ENCODE results near the gene CDK5RAP1.
A peak's percentile ranks its signal among the peaks of the same experiment; 100 is the strongest.
"Not testable (repeated sequence)": the region's sequence is repeated elsewhere in the genome, so short reads cannot be mapped to it uniquely, and the experiment has no call there.

Gene CDK5RAP1, protein sequence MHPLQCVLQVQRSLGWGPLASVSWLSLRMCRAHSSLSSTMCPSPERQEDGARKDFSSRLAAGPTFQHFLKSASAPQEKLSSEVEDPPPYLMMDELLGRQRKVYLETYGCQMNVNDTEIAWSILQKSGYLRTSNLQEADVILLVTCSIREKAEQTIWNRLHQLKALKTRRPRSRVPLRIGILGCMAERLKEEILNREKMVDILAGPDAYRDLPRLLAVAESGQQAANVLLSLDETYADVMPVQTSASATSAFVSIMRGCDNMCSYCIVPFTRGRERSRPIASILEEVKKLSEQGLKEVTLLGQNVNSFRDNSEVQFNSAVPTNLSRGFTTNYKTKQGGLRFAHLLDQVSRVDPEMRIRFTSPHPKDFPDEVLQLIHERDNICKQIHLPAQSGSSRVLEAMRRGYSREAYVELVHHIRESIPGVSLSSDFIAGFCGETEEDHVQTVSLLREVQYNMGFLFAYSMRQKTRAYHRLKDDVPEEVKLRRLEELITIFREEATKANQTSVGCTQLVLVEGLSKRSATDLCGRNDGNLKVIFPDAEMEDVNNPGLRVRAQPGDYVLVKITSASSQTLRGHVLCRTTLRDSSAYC

DNA sequence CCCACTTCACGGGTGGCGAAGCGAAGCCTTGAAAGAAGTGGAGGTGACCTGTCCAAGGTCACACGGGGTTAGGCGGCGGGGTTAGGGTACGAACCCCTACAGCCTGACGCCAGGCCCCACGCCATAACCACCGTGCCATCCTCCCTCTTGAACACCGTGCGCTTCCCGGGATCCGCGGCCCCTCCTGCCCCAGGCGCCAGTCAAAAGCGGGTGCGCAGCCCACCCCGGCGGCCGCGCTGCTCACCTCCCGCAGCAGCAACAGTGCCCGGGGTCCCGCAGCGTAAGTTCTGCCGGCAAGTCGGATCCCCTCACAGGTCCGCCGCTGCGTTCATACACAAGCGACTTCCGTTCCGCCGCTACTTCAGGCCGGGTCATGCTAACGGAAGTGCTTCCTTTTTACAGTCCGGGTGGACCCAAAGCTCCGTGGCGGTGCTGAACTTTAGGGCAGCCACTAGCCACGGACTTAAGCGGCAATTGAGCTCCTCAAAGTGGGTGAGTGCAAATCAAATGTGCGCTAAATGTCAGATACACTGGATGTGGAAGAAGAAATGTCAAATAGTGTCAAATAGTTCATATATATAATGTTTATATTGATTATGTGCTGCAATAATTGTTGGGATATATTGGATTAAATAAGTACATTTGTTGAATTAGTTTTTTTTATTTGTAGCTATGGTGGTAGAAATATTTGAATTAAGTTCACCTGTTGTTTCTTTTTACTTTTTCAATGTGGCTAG lies at the start of gene CDK5RAP1:
Gene CDK5RAP1, minus strand, starts transcription at position 336 of the 737 bp plus-strand sequence. CDS start 4,455 bp downstream, outside the sequence.
- DNase-seq (ENCODE audit: low read depth): peak; percentile 82

DNA sequence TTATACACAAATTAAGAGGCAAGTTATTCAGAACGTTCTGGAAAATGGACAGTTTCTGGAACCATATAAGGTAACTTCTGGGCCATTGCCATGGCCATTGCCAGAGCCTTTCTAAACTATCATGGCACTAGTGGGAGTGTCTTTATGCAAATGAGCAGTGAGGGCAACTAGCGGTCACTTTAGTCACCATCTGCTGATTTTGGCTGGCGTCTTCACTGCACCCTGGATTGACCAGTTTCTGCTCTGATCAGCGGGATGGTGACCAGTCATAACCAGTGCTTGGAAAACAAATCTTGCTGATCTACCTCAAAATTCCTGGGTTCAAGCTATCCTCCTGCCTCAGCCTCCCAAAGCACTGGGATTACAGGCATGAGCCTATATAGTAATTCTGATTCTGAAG lies 49.5 kb upstream of the CDK5RAP1 start:
- DNase-seq (ENCODE audit: low read depth): no peak

DNA sequence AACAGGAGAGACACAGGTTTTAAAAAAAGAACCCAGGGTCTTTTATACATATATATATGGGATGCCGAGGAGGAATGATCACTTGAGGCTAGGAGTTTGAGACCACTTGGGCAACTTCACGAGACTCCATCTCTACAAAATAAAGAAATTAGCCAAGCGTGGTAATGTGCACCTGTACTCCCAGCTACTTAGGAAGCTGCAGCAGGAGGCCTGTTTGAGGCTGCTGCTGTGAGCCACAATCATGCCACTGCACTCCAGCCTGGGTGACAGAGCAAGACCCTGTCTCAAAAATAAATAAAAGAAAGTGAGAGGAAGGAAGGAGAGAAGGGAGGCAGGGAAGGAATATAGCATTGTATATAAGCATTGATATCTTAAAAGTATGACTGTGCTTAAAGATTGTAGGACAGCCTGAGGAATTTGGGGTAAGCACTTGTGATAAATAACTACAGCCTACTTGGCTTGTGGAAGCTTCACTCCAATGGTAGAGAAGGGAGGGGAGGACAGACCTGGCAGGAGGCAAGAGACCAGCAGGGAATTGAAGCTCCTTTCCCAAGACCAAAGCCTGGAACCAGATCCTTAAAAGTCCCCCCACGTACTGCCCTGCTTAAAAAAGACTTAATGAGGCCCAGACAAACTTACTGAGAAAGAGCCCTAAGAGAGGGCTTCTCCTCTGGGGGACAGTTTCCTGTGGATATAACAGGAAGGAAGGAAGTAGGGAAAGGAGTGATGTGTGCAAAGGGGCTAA lies 44.7 kb upstream of the CDK5RAP1 start:
- DNase-seq (ENCODE audit: low read depth): no peak

DNA sequence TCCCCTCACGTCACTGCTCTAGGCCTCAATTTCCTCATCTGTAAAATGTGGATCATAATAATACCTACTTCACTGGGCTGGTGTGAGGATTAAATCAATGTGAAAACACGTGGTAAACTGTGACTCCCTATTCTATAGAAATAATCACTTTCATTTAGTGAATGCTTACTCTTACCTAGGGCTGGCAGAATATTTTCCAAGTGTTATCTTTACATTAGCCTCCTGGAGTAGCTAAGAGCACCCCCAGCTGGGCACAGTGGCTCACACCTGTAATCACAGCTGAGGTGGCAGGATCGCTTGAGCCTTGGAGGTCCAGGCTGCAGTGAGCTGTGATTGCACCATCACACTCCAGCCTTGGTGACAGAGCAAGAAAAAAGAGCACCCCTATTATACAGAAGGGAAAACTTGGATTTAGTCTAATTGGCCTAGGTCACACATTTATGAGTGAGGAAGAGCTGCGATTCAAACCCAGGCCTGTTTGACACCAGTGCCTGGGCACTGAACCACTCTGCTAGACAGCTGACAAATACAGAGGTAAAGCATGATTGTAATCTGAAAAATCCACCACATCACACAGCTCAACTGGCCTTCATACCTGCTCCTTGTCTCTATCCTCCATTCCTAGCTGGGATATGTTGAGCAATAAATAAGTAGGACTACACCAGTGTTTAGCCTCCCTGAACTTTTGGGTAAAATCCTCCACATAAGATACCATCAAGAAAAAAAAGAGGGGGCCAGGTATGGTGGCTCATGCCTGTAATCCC lies 43.7 kb upstream of the CDK5RAP1 start:
- DNase-seq (ENCODE audit: low read depth): no peak

DNA sequence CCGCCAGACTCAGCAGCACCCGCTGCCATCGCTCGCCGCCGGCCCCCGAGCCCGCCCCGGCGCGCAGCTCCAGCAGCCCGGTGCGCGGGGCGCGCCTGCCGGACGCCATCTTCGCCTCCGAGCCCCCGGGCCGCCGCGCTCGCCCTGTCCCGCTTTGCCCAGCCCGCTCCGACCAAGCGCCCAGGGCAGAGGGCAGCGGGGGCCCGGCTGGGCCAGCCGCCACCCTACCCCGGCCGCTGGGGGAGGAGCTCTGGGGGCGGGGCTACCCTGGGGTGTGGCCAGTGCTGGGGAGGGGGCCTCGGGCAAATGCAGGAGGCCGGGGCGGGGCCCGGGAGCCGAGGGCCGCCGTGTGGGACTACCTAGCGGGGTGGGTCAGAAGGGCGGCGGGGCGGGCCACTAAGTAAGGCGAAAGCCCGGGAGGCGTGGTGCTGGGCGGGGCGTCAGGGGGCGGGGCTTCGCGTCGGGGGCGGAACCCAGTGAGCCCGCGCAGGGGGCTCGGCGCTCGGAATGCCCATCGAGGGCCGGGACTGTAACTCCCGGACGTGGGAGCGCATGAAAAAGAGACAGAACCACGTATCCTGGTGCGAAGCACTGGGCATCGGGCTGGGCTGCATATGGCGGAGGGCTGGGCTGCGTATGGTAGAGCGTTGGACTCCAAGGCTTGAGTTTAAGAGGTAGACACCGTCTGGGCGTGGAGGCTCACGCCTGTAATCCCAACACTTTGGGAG lies 42.4 kb upstream of the CDK5RAP1 start, which contains the start of gene SNTA1:
Gene SNTA1, minus strand, starts transcription at position 252 of the 728 bp plus-strand sequence. Its CDS starts 143 bp downstream, at position 109.
- DNase-seq (ENCODE audit: low read depth): peak; percentile 57

DNA sequence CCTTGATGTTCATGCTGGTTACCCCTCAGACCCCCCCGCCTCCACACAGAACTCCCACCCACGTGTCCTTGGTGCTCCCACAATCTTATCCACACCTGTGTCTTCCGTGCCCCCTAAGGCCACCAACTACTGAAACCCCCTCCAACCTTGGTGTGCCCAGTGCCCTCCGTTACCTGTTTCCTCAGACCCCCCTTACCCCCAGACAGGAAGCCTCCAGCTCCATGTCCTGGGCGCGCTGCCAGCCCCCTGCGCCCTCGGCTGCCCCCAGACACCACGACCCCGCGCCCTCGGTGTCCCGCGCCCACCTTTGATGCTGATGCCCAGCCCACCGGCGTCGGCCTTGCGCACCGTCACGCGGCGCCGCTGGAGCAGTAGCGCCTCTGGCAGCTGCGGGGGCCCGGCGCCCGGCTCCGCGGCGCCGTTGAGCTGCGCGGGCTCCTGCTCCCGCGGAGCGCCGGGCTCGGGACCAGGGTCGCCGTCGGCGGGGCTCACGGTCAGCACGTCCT lies 41.7 kb upstream of the CDK5RAP1 start:
- DNase-seq (ENCODE audit: low read depth): no peak

DNA sequence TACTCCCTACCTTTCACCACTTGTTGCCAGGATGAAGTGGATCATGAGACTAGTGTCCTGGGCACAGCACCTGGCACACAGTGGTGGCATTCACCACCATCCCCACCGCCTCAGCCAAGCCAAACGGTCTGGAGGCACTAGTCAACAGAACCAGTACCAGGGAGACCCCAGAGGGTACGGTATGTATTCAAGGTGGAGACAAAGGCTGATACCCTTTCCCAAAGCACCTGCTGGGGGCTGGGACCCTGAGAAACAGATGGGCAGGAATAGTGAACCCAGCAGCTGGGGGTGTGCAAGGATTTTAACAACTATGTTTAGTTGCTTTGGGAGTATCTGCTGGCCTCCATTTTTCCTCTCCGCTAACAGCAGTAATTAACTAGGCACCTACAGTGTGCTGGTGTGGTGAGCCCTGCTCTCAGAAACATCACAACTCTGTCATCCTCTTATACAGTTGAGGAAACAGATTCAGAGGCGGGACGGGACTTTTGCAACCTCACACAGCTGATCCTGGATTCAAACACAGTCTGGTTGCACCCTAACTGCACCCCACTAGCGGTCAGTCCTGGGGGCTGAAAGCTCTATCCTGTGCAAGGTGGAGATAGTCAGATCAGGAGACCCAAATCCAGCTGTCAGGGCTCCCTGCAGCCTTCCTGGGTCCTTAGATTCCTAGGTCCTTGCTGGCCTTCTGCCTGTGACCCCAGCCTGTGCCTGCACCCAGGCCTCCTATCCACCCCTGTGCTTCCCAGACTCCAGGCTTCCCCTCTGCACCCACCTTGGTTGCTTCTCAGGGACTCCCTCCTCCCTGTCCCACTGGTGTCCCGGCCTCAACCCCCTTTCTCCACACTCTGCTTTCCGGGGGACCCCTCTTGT lies 41.1 kb upstream of the CDK5RAP1 start:
- no peak for DNase-seq (ENCODE audit: low read depth)

DNA sequence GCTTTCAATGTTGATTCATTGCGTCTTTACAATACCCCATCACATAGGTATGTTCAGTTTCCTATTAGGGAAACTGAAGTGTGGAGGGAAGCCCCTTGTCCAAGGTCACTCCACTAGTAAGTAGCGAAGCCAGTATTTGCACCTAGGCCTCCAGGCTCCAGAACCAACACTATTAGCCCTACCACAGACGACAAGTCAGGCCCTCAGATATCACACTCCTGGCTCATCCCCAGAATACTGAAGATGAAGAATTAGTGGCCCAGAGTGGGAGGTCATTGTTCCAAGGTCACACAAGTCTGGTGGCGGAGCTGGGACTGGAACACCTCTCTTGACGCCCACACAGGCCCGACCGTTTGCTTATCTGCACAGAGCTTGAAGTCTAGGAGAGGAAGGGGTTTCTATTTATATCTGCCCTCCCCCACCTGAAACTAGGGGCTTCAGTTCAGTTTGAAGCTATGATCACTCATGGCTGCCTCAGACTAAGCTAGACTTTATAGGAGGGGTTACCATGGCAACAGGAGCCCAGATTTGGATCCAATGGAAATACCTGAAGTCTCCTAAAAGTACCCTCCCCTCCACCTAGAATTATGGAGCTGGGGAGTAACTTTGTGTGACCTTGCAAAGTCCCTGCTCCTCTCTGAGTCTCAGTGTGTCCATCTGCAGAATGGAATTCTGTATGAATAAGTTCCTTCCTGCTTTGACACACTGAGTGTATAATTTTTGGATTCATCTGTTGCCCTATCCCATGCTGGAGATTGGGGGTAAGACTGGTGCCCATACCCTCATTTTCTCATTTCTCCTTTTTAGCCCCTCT lies 40.0 kb upstream of the CDK5RAP1 start:
- DNase-seq (ENCODE audit: low read depth): no peak

DNA sequence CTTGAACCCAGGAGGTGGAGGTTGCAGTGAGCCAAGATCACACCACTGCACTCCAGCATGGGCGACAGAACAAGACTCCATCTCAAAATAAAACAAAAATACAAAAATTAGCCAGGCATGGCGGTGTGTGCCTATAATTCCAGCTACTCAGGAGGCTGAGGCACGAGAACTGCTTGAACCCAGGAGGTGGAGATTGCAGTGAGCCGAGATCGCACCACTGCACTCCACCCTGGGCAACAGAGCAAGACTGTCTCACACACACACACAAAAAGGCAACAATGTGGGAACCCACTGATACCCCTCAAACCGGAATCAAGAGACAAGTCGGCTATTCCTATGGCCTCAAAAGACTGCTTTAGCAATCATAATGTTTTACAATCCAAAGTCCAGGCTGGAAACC lies 39.2 kb upstream of the CDK5RAP1 start:
- not testable (repeated sequence) for DNase-seq (ENCODE audit: low read depth)

DNA sequence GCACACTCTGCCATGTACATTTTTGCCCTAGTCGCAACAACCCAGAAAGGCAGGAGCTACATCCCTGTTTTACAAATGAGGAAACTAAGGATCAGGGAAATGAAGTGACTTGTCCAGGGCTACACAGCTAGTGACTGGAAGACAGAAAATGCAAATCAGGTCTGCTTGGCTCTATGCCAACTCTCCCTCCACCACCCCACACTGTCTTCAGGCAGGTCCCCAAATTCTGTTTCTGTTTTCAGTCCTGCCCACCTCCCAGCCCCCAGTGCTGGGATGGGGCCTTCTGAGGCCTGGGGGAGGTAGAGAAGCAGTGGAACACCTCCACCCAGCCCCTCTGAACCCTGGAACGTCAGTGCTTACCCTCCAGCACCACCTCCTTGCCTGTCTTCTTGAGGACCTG lies 37.2 kb upstream of the CDK5RAP1 start:
- no peak for DNase-seq (ENCODE audit: low read depth)

DNA sequence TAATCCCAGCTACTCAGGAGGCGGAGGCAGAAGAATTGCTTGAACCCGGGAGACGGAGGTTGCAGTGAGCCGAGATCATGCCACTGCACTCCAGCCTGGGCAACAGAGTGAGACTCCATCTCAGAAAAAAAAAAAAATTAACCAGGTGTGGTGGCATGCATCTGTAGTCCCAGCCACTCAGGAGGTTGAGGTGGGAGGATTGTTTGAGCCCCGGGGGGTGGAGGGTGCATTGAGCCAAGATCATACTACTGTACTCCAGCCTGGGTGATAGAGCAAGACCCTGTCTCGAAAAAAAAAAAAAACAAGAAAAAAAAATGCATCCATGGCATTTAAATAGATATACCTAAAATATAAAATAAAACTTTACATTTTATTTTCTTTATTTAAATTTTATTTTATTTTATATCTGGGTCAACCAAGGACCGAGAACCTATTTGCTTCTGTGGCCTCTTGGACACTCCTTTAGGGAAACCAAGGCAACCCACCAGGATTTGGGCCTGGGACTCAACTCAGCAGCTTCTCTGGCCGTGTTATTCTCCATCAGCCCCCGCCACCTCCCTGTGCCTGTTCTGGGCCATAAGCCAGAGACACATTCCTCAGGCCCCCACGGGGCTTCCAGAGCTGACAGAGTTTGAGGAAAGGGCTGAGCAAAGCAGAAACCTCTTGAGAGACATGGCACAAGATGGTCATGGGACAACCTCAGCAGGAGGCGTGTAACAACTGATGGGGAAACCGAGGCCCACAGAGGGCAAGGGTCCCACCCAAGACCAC lies 36.0 kb upstream of the CDK5RAP1 start:
- DNase-seq (ENCODE audit: low read depth): no peak

DNA sequence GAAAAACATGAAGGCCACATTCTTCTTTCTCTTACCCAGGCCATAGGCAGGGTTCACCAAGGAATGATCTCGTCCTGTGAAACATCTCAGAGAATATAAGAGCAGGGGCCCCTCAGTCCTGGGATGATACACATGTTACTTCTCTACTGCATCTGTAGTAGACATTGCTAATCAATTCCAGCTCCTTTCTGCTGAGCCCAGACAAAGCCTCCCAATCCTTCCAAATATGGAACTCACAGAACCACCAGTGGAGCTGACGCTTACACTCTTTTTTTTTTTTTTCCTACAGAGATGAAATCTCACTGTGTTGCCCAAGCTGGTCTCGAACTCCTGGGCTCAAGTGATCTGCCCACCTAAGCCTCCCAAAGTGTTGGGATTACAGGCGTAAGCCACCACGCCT lies 33.1 kb upstream of the CDK5RAP1 start:
- DNase-seq (ENCODE audit: low read depth): no peak

DNA sequence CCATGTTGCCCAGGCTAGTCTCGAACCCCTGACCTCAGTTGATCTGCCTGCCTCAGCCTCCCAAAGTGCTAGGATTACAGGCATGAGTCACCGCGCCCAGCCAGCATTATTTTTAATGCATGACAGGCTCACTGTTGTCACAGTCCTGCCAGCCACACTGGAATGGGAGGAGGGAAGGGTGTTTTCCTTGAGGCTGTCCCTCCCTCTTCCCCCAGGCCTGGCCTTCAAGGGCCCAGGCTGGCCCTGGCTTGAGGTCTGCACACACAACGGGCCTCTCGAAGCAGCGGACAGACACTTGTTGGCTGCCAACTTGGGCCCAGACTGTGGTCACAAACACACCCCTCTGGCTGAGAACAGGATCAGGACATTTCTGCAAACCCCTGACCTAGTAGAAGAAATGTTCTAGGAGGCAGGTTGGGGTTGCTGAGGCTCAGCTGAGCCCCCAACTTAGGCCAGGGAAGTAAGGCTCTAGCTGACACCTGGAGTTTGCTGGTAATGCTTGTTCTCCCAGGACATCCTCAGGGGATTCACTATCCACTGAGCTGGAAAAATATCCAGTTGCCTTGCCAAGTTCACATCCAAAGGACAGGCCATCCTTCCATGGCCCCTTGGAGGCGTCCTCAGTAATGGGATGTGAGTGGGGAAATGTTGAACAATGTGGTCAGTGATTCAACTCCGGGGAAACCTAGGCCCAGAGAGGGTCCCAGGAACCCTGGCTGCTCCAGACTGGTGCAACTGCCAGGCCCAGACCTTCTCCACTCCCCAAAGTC lies 32.3 kb upstream of the CDK5RAP1 start:
- no peak for DNase-seq (ENCODE audit: low read depth)

DNA sequence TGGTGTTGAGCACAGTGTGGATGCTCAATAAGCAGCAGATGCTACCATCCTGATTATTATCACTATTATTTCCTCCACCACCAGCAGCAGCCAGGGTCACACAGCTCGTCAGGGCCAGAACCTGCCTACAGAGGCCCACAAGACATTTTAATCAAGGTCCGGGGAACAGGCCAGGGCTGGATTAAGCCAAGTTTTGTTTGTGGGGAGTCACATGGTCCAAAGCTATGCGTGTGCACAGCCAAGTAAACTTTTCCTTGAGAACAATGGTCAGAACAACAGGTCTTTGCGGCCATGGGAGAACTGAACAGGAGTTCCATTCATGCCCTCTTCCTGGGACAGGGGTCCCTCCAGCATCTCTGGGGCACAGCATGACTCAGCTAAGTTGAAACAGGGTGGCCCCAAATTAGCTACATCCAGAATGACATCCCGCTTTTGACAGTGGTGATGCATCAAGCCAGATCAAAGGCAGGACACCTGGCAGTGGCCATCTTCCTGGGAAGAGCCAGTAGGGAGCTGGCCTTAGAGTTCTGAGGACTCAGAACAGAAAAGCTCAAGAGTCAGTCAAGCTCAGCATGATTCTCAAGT lies 30.6 kb upstream of the CDK5RAP1 start:
- no peak for DNase-seq (ENCODE audit: low read depth)

DNA sequence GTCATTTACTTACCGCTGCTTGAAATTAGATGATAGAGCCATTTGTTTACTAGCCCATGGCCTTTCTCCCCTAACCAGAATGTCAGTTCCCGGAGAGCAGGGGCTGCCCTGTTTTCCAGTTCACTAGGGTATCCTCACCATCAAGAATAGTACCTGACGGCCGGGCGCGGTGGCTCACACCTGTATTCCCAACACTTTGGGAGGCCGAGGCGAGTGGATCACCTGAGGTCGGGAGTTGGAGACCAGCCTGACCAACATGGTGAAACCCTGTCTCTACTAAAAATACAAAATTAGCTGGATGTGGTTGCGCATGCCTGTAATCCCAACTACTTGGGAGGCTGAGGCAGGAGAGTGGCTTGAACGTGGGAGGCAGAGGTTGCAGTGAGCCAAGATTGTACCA lies 22.6 kb upstream of the CDK5RAP1 start:
- not testable (repeated sequence) for DNase-seq (ENCODE audit: low read depth)

DNA sequence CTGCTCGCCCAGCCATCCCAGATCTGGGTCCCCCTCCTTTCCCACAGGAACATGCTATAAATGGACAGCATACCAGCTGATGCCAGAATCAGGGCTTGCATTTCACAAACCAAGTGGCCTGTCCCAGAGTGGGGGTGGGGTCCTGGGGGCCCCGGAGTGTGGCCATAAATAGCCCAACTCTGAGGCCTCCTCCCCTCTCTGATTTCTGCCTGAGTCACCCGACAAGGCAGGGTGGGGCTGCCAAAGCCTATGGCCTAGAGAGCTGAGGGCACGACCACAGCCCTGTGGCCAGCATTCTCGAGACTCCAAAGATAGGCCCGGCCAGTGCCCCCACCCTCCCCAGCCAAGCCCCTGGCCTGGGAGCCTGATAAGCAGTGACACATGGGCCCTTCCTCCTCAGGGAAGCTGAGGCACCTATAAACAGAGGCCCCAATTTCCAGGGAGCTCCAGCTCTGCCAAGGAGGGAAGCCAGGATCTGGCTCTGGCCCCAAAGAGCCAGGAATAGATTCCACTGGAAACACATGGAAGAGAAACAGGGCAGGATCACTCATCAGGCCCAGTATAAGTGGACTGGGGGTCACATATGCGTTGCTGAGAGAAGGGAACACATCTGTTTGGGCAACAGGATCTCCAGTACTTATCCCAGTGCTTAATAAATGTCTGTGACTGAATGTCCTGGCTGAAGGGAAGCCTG lies 22.0 kb upstream of the CDK5RAP1 start:
- peak; percentile 95 for DNase-seq (ENCODE audit: low read depth)
